Caco-2 (cell line): ENCODE results near the gene ERCC5. TPM values are rescaled to one million over a fixed set of nuclear protein-coding genes. Genes with fewer than 3 reads are reported as not detected.

Experiments used
- BruUV-seq: library from RNA; stranded (reverse); fragments of 400-500 nt; replicated peaks from 2 replicates; lab custom pipeline; 2021; lab: Mats Ljungman, UMichigan
- CTCF ChIA-PET: fragments of 300-600 bp; sonication (Branson Sonifier 250); formaldehyde crosslinking; loops from one replicate; lab custom pipeline; 2022; ENCODE audit warnings: antibody characterized with exemption; lab: Charles Lee
- POLR2A ChIA-PET: fragments of 300-600 bp; sonication (Branson Sonifier 250); formaldehyde crosslinking; loops from one replicate; lab custom pipeline; 2022; ENCODE audit warnings: antibody characterized with exemption; lab: Charles Lee
- DNase-seq, 2 experiments: peaks; one replicate each; pipeline versions ENCODE4 v3.0.0 to v3.0.0-alpha.2; 2020 to 2022
- H3K27me3 ChIP-seq: replicated peaks from 2 replicates; pipeline ENCODE4 v1.6.0; 2011; ENCODE audit warnings: low read length; ENCODE audit not compliant: control insufficient read depth, insufficient read depth
- H3K36me3 ChIP-seq: 2 replicates; pipeline ENCODE4 v1.5.1; 2011; ENCODE audit warnings: low read length; ENCODE audit not compliant: control insufficient read depth, insufficient read depth
- H3K4me1 ChIP-seq: fragments of 250-450 bp; sonication (Bioruptor Pico); 2 replicates; pipeline ENCODE4 v1.5.1; 2020; ENCODE audit warnings: mild to moderate bottlenecking
- H3K4me3 ChIP-seq: 2 replicates; pipeline ENCODE4 v1.5.1; 2011; ENCODE audit warnings: low read depth, mild to moderate bottlenecking, control low read depth, low read length
- H3K9me3 ChIP-seq: fragments of 250-450 bp; sonication (Bioruptor Pico); 2 replicates; pipeline ENCODE4 v1.5.1; 2020; ENCODE audit warnings: mild to moderate bottlenecking, moderate library complexity
- H3K27ac Mint-ChIP-seq: one replicate; pipeline ENCODE4 v1.8.0; 2022; ENCODE audit warnings: mixed read lengths; ENCODE audit not compliant: unreplicated experiment
- H3K27me3 Mint-ChIP-seq: one replicate; pipeline ENCODE4 v1.8.0; 2022; ENCODE audit warnings: mixed read lengths; ENCODE audit not compliant: insufficient read depth, unreplicated experiment
- H3K36me3 Mint-ChIP-seq: one replicate; pipeline ENCODE4 v1.8.0; 2022; ENCODE audit warnings: mild to moderate bottlenecking, mixed read lengths; ENCODE audit not compliant: insufficient read depth, unreplicated experiment
- H3K4me1 Mint-ChIP-seq: one replicate; pipeline ENCODE4 v1.8.0; 2022; ENCODE audit warnings: low read depth, mixed read lengths; ENCODE audit not compliant: unreplicated experiment
- H3K4me3 Mint-ChIP-seq: one replicate; pipeline ENCODE4 v1.8.0; 2022; ENCODE audit warnings: mild to moderate bottlenecking, moderate library complexity, mixed read lengths; ENCODE audit not compliant: unreplicated experiment
- H3K9me3 Mint-ChIP-seq: one replicate; pipeline ENCODE4 v1.8.0; 2022; ENCODE audit warnings: mixed read lengths; ENCODE audit not compliant: unreplicated experiment
- intact Hi-C: fragments of 100-400 bp; cut with micrococcal nuclease; formaldehyde crosslinking; loops from one replicate; pipeline ENCODE4 v1.10.0; 2022; ENCODE audit not compliant: unreplicated experiment
- total RNA-seq: library from RNA; stranded (reverse); gene quantifications from 2 replicates; pipeline ENCODE4 v1.2.3, GENCODE V29; 2022
- TF ChIP-seq, protein P1 (sequence below), 2 experiments: fragments of 200-600 bp in 1 of 2; IDR thresholded peaks; 1 replicate in 1 of 2; 2 replicates in 1 of 2; pipeline versions ENCODE4 v1.5.1 to v1.8.0; 2011 to 2022; ENCODE audit warnings: antibody characterized with exemption in 1 of 2, control low read depth in 1 of 2, inconsistent platforms in 1 of 2, low read depth in 1 of 2, low read length in 1 of 2, mild to moderate bottlenecking in 1 of 2, moderate library complexity in 1 of 2; ENCODE audit not compliant: insufficient read depth in 1 of 2, severe bottlenecking in 1 of 2, unreplicated experiment in 1 of 2

The ERCC5 gene
- total RNA-seq, 1 experiment from 2014 or later, result 31.4 TPM

DNA sequence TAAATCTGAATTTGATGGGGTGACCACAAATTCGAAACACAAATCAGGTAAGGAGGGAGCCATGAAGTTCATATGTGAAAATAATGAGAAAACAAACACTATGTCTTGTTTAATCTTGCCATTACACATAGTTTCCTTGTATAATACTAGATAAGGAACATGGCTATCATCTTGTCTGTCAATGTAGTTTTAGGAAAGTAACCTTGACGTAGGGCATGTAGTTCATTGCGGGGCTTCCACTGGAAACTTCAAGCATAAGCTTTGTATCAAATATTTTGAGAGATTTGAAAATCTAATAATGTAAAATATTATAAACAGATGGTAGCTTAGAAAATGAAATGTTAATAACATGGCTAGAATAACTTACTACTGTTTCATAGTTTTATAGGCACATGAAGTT, 38.1 kb upstream of the ERCC5 start:
- CTCF ChIA-PET, result no interaction called here
- DNase-seq, result no peak
- Histone ChIP-seq H3K4me3 (no peak overlapping the region), H3K4me1 (no peaks in the 10 kb centered on the region), H3K36me3 (no peaks in the 10 kb centered on the region), H3K27me3 (no peaks in the 10 kb centered on the region), H3K9me3 (no peaks in the 10 kb centered on the region)
- intact Hi-C loops, result no loop called here
- POLR2A ChIA-PET, result no interaction called here
- Mint-ChIP-seq H3K9me3 (peaks cover 8% of the 10 kb centered on the region), H3K4me3 (no peak overlapping the region), H3K36me3 (peaks cover 6% of the 10 kb centered on the region), H3K27me3 (no peaks in the 10 kb centered on the region), H3K27ac (no peak overlapping the region), H3K4me1 (no peaks in the 10 kb centered on the region)
- BruUV-seq, result no TSS peak
- TF ChIP-seq, protein P1, sequence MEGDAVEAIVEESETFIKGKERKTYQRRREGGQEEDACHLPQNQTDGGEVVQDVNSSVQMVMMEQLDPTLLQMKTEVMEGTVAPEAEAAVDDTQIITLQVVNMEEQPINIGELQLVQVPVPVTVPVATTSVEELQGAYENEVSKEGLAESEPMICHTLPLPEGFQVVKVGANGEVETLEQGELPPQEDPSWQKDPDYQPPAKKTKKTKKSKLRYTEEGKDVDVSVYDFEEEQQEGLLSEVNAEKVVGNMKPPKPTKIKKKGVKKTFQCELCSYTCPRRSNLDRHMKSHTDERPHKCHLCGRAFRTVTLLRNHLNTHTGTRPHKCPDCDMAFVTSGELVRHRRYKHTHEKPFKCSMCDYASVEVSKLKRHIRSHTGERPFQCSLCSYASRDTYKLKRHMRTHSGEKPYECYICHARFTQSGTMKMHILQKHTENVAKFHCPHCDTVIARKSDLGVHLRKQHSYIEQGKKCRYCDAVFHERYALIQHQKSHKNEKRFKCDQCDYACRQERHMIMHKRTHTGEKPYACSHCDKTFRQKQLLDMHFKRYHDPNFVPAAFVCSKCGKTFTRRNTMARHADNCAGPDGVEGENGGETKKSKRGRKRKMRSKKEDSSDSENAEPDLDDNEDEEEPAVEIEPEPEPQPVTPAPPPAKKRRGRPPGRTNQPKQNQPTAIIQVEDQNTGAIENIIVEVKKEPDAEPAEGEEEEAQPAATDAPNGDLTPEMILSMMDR (IDR thresholded peaks at IDR 0.05; ENCODE audit: insufficient read depth in 1 of 2, low read depth in 1 of 2, low read length in 1 of 2, severe bottlenecking in 1 of 2, unreplicated experiment in 1 of 2), result no peak

DNA sequence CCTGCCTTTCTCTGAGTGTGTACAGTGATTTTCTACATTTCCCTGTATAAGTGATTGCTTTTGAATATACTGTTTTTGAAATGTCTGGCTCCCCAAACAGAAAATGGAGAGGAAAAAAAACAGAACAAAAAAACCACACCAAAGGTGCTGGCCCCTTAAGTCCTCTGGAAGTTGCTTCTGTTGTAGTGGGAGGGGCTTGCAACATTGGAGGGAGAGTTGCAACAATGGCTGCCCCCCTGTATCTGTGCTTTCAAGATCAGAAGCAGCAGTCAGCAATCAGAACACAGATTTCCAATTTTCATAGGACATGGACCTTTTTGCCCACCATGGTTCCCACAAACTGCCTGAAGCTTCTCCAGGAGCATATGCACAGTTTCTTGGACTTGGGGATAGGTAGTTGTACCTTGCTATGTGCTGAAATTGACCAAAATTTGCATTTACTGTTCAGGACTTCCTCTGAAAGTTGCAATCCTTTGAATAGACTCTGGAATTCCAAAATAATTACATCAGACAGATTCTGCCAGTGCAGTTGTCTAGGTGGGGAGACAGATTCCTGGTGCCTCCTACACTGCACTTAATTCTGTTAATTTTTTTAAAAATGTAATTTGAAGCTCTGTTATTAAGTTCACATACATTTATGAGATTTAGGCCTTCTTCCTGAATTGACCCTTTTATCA, 33.1 kb upstream of the ERCC5 start:
- Histone ChIP-seq H3K9me3 (no peaks in the 10 kb centered on the region), H3K27me3 (no peaks in the 10 kb centered on the region), H3K36me3 (no peaks in the 10 kb centered on the region), H3K4me3 (no peak overlapping the region), H3K4me1 (peaks cover 7% of the 10 kb centered on the region)
- no peaks in the 10 kb centered on the region for H3K27me3 Mint-ChIP-seq
- ChIA-PET POLR2A (no interaction called here), CTCF (no interaction called here)
- H3K36me3 Mint-ChIP-seq, result peaks cover 6% of the 10 kb centered on the region
- H3K27ac Mint-ChIP-seq, result no peak overlapping the region
- DNase-seq, result no peak
- H3K4me1 Mint-ChIP-seq, result peaks cover 8% of the 10 kb centered on the region
- H3K4me3 Mint-ChIP-seq, result no peak overlapping the region
- peaks cover 8% of the 10 kb centered on the region for H3K9me3 Mint-ChIP-seq
- intact Hi-C loops, result no loop called here
- TF ChIP-seq, protein P1 (IDR thresholded peaks at IDR 0.05; ENCODE audit: insufficient read depth in 1 of 2, low read depth in 1 of 2, low read length in 1 of 2, severe bottlenecking in 1 of 2, unreplicated experiment in 1 of 2), result no peak
- no TSS peak for BruUV-seq

DNA sequence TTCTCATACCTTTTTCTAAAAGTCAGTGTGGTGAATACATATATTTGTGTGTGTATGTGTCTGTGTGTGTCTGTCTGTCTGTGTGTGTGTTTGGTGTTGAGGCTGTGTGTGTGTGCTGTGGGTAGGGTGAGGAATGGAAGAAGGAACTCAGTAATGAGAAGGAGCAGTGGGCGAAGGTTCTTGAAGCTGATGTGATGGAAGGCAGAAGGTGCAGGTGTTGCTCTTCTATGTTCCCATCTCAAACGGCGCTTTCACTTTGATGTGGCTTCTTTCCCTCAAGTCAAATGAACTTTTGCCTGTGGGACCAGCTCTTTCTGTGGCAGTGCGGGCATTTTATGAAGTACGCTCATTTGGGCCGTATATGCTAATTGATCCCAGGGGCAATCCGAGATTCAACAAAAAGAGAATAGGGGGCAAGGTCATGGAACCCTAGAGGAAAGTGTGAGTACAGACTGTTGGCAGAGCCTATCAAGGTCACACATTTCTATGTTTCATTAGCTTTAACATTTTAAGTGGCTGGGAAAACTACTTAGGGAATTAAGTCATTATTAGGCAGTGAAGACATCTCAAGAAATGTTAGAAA, 31.7 kb upstream of the ERCC5 start:
- peaks cover 6% of the 10 kb centered on the region for H3K36me3 Mint-ChIP-seq
- CTCF ChIA-PET, result no interaction called here

More for the DNA sequence above, 31.7 kb upstream of the ERCC5 start:
- TF ChIP-seq, protein P1 (IDR thresholded peaks at IDR 0.05; ENCODE audit: insufficient read depth in 1 of 2, low read depth in 1 of 2, low read length in 1 of 2, severe bottlenecking in 1 of 2, unreplicated experiment in 1 of 2), result no peak
- H3K4me1 Mint-ChIP-seq, result peaks cover 16% of the 10 kb centered on the region
- no TSS peak for BruUV-seq
- H3K9me3 Mint-ChIP-seq, result peaks cover 8% of the 10 kb centered on the region
- Histone ChIP-seq H3K4me1 (peaks cover 20% of the 10 kb centered on the region), H3K27me3 (no peaks in the 10 kb centered on the region), H3K9me3 (no peaks in the 10 kb centered on the region), H3K36me3 (no peaks in the 10 kb centered on the region), H3K4me3 (no peak overlapping the region)
- no peaks in the 10 kb centered on the region for H3K27me3 Mint-ChIP-seq
- no peak overlapping the region for H3K27ac Mint-ChIP-seq
- POLR2A ChIA-PET, result no interaction called here
- intact Hi-C loops, result no loop called here
- H3K4me3 Mint-ChIP-seq, result no peak overlapping the region
- DNase-seq, result no peak
